ENCODE data around the gene CLCNKB. TPM values are rescaled to one million over a fixed set of nuclear protein-coding genes. Genes with fewer than 3 reads are reported as not detected.

Gene CLCNKB
- total RNA-seq, result under 1 TPM in 3 of 4 donors, not detected in 1; 0.28 to 0.71 (median 0.33) TPM
- under 1 TPM in 1 of 3 donors, not detected in 2; 0.04 TPM for polyA plus RNA-seq

- Histone ChIP-seq H3K4me3 (no peak within 1 kb of the TSS), H3K27ac (no peak within 1 kb of the TSS), H3K27me3 (no peaks in the 10 kb centered on the region), H3K36me3 (no peaks in the 10 kb centered on the region), H3K9me3 (no peaks in the 10 kb centered on the region), H3K4me1 (peaks cover 0 to 2% (median 1%) of the 10 kb centered on the region in 4 donors)
- WGBS, 2 donors, result 16 to 66% methylated on average over 7 of the region's 7 CpGs
- intact Hi-C loops (cut with DNase I), result no loop called here
- TF ChIP-seq EP300 (IDR thresholded peaks at IDR 0.05) (no peak), POLR2AphosphoS5 (IDR thresholded peaks at IDR 0.05) (no peak), CTCF (IDR thresholded peaks at IDR 0.05) (no peak), POLR2A (IDR thresholded peaks at IDR 0.05) (no peak)
- DNase-seq, result no peak
These were observed at the start of gene CLCNKB for GRCh38 chr1:16043521-16043920. Gene CLCNKB (plus strand): TSS chr1:16043782. CDS start chr1:16044493, 711 bp downstream.

- Histone ChIP-seq H3K27ac (no peak overlapping the region), H3K36me3 (no peaks in the 10 kb centered on the region), H3K9me3 (no peaks in the 10 kb centered on the region), H3K4me1 (no peaks in the 10 kb centered on the region), H3K4me3 (no peak overlapping the region), H3K27me3 (no peaks in the 10 kb centered on the region)
- WGBS, 2 donors, result 92 to 95% methylated on average over 10 of the region's 10 CpGs
- intact Hi-C loops (cut with DNase I), result loop anchor here (2.0 kb wide), 2 partner anchors 179 to 201 kb away; no protein-coding TSS in a partner anchor
- DNase-seq, result no peak
- TF ChIP-seq POLR2A (IDR thresholded peaks at IDR 0.05), result no peak
- TF ChIP-seq EP300 (IDR thresholded peaks at IDR 0.05), result no peak
- TF ChIP-seq CTCF (IDR thresholded peaks at IDR 0.05), result no peak
- no peak for TF ChIP-seq POLR2AphosphoS5 (IDR thresholded peaks at IDR 0.05)
These were observed 49.5 kb upstream of the CLCNKB start for GRCh38 chr1:15994081-15994480.

GRCh38 chr1:15994590-15995351, 48.8 kb upstream of the CLCNKB start:
- 53 to 72% methylated on average over 11 of the region's 11 CpGs for WGBS, 2 donors
- H3K9me3 ChIP-seq, result no peaks in the 10 kb centered on the region
- H3K36me3 ChIP-seq, result no peaks in the 10 kb centered on the region
- TF ChIP-seq CTCF (IDR thresholded peaks at IDR 0.05) (peak; percentile 65 to 86 (median 77)), EP300 (IDR thresholded peaks at IDR 0.05) (no peak)
- H3K4me3 ChIP-seq, result no peak overlapping the region
- DNase-seq, result peak; percentile 84
- no peaks in the 10 kb centered on the region for H3K4me1 ChIP-seq
- peak overlapping the region in 1 of 4 donors; percentile 40 for H3K27ac ChIP-seq
- H3K27me3 ChIP-seq, result no peaks in the 10 kb centered on the region
- intact Hi-C loops (cut with DNase I), result loop anchor here (2.0 kb wide), 2 partner anchors 180 to 202 kb away; no protein-coding TSS in a partner anchor

- Histone ChIP-seq H3K36me3 (no peaks in the 10 kb centered on the region), H3K4me1 (no peaks in the 10 kb centered on the region), H3K4me3 (no peak overlapping the region), H3K27me3 (no peaks in the 10 kb centered on the region), H3K9me3 (no peaks in the 10 kb centered on the region), H3K27ac (no peak overlapping the region)
- no peak for DNase-seq
- intact Hi-C loops (cut with DNase I), result no loop called here
- WGBS, 2 donors, result 85 to 90% methylated on average over 9 of the region's 9 CpGs
- TF ChIP-seq POLR2AphosphoS5 (IDR thresholded peaks at IDR 0.05), result no peak
- no peak for TF ChIP-seq POLR2A (IDR thresholded peaks at IDR 0.05)
- no peak for TF ChIP-seq CTCF (IDR thresholded peaks at IDR 0.05)
- no peak for TF ChIP-seq EP300 (IDR thresholded peaks at IDR 0.05)
These were observed 46.5 kb upstream of the CLCNKB start for GRCh38 chr1:15997076-15997585.

Data from sigmoid colon (tissue), 7 donors.